B cell (primary cell): ENCODE data around the gene RWDD2A. TPM values are rescaled to one million over a fixed set of nuclear protein-coding genes. Genes with fewer than 3 reads are reported as not detected.

ENCODE experiments used
- ATAC-seq: fragments of 200-7000 bp; cut with Tn5 transposase; one replicate; pipeline ENCODE4 v1.10.0; 2021; ENCODE audit warnings: low read depth, mild to moderate bottlenecking, moderate number of reproducible peaks, moderate library complexity
- CTCF ChIA-PET: fragments of 350-600 bp; sonication (Branson Sonifier 250); formaldehyde crosslinking; loops from one replicate; lab custom pipeline; 2021; ENCODE audit warnings: antibody characterized with exemption, inconsistent platforms; lab: Charles Lee
- POLR2A ChIA-PET: fragments of 350-600 bp; sonication (Branson Sonifier 250); formaldehyde crosslinking; loops from one replicate; lab custom pipeline; 2021; ENCODE audit warnings: antibody characterized with exemption; lab: Charles Lee
- DNase-seq: peaks from one replicate; pipeline ENCODE4 v3.0.0; 2013
- H2AFZ ChIP-seq: 2 replicates; pipeline ENCODE4 v1.6.1; 2012; ENCODE audit warnings: mild to moderate bottlenecking, low read depth, low read length; ENCODE audit not compliant: insufficient read depth, poor library complexity, severe bottlenecking
- H3K27ac ChIP-seq, 2 donors: 1 replicate in 1 of 2; 2 replicates in 1 of 2; pipeline ENCODE4 v1.5.1; 2012 to 2013; ENCODE audit warnings: low read length in 2 of 2, mild to moderate bottlenecking in 2 of 2, moderate library complexity in 1 of 2
- H3K27me3 ChIP-seq, 4 experiments: fragments of 200-600 bp in 1 of 4; sonication (generic) in 1 of 4; replicated peaks in 1 of 4; 1 replicate in 2 of 4; 2 replicates in 2 of 4; pipeline versions ENCODE4 v1.6.1 to v1.7.0; 2013 to 2016; ENCODE audit warnings: low read length in 3 of 4, mild to moderate bottlenecking in 2 of 4, mixed read lengths in 1 of 4, moderate library complexity in 1 of 4; ENCODE audit not compliant: insufficient read depth in 4 of 4, control insufficient read depth in 3 of 4; ENCODE audit errors: control extremely low read depth in 1 of 4
- H3K36me3 ChIP-seq, 2 experiments: replicated peaks in 1 of 2; 1 replicate in 1 of 2; 2 replicates in 1 of 2; pipeline versions ENCODE4 v1.6.1 to v1.7.1; 2013; ENCODE audit warnings: low read length in 1 of 2; ENCODE audit not compliant: insufficient read depth in 2 of 2, control insufficient read depth in 1 of 2; ENCODE audit errors: control extremely low read depth in 1 of 2, extremely low read depth in 1 of 2
- H3K4me1 ChIP-seq, 2 donors: fragments of 200-600 bp in 1 of 2; sonication (generic) in 1 of 2; 1 replicate in 1 of 2; 2 replicates in 1 of 2; pipeline versions ENCODE4 v1.5.1 to v1.6.1; 2013 to 2017; ENCODE audit warnings: low read length in 2 of 2; ENCODE audit not compliant: control insufficient read depth in 2 of 2, insufficient read depth in 2 of 2
- H3K4me2 ChIP-seq: replicated peaks from 2 replicates; pipeline ENCODE3; 2012; ENCODE audit warnings: mild to moderate bottlenecking, low read depth, low read length; ENCODE audit not compliant: poor library complexity, severe bottlenecking
- H3K4me3 ChIP-seq, 5 experiments: fragments of 200-600 bp in 1 of 5; sonication (generic) in 1 of 5; 1 replicate in 3 of 5; 2 replicates in 2 of 5; pipeline versions ENCODE4 v1.5.1 to v1.7.0; 2011 to 2016; ENCODE audit warnings: low read length in 4 of 5, mild to moderate bottlenecking in 4 of 5, low read depth in 2 of 5, control low read depth in 1 of 5, moderate library complexity in 1 of 5; ENCODE audit not compliant: insufficient read depth in 1 of 5; ENCODE audit errors: control extremely low read depth in 1 of 5, extremely low read depth in 1 of 5
- H3K79me2 ChIP-seq: fragments of 200-600 bp; sonication (generic); one replicate; pipeline ENCODE4 v1.6.0; 2016; ENCODE audit warnings: low read length; ENCODE audit not compliant: control insufficient read depth, insufficient read depth
- H3K9ac ChIP-seq: fragments of 200-600 bp; sonication (generic); 2 replicates; pipeline ENCODE4 v1.6.1; 2017; ENCODE audit warnings: mild to moderate bottlenecking, low read length, moderate library complexity
- H3K9me3 ChIP-seq, 3 donors: one replicate each; pipeline versions ENCODE4 v1.6.1 to v1.7.1; 2013; ENCODE audit warnings: low read length in 2 of 3; ENCODE audit not compliant: control insufficient read depth in 2 of 3, insufficient read depth in 1 of 3; ENCODE audit errors: control extremely low read depth in 1 of 3
- H4K20me1 ChIP-seq: 2 replicates; pipeline ENCODE4 v1.6.0; 2012; ENCODE audit warnings: mild to moderate bottlenecking, low read length; ENCODE audit not compliant: insufficient read depth, control insufficient read depth, poor library complexity, severe bottlenecking
- H3K27ac Mint-ChIP-seq: one replicate; pipeline ENCODE4 v1.8.0; 2021; ENCODE audit warnings: mixed read lengths
- H3K27me3 Mint-ChIP-seq: one replicate; pipeline ENCODE4 v1.8.0; 2021; ENCODE audit warnings: mixed read lengths
- H3K4me1 Mint-ChIP-seq: one replicate; pipeline ENCODE4 v1.8.0; 2021; ENCODE audit warnings: mixed read lengths
- H3K4me3 Mint-ChIP-seq: one replicate; pipeline ENCODE4 v1.8.0; 2021; ENCODE audit warnings: mixed read lengths
- H3K9me3 Mint-ChIP-seq: one replicate; pipeline ENCODE4 v1.8.0; 2022; ENCODE audit warnings: mixed read lengths; ENCODE audit not compliant: insufficient read depth
- CTCF ChIP-seq: fragments of 200-600 bp; IDR thresholded peaks from one replicate; pipeline ENCODE4 v1.8.0; 2022; ENCODE audit warnings: antibody characterized with exemption, mild to moderate bottlenecking
- EZH2 ChIP-seq: IDR thresholded peaks from 2 replicates; pipeline ENCODE4 v1.6.1; 2012; ENCODE audit warnings: borderline replicate concordance, low read depth, mild to moderate bottlenecking, moderate library complexity, low read length; ENCODE audit not compliant: insufficient read depth, poor library complexity, severe bottlenecking
- WGBS: methylation state at CpG from one replicate; pipeline ENCODE4 v1.1.5; 2013; ENCODE audit warnings: missing lambda C conversion rate; ENCODE audit not compliant: insufficient coverage; 5-methylcytosine and 5-hydroxymethylcytosine counted together
- intact Hi-C: fragments of 100-400 bp; cut with micrococcal nuclease; formaldehyde crosslinking; loops from one replicate; pipeline ENCODE4 v1.10.0; 2022
- polyA plus RNA-seq: library from polyadenylated mRNA; depleted of rRNA; stranded (reverse); fragments of >200 nt; gene quantifications from 2 replicates; pipeline ENCODE4 v1.2.3, GENCODE V29; 2012
- total RNA-seq, 2 donors: library from RNA; stranded (reverse); fragments of 120-200 nt in 1 of 2; gene quantifications; 1 replicate in 1 of 2; 2 replicates in 1 of 2; pipeline versions ENCODE4 v1.2.3 to v1.2.4, GENCODE V29; 2013 to 2022

The RWDD2A gene
- total and polyA plus RNA-seq, 2 donors (not counting 1 experiment from before 2014, with no cell fraction given), result 1.5 to 2.9 TPM

- Mint-ChIP-seq H3K4me1 (no peaks in the 10 kb centered on the region), H3K27ac (no peak overlapping the region), H3K9me3 (no peaks in the 10 kb centered on the region), H3K27me3 (no peaks in the 10 kb centered on the region), H3K4me3 (no peak overlapping the region)
- Histone ChIP-seq H3K4me1 (no peaks in the 10 kb centered on the region), H3K27ac (no peak overlapping the region), H3K9me3 (no peaks in the 10 kb centered on the region), H4K20me1 (no peaks in the 10 kb centered on the region), H3K36me3 (peaks cover 17 to 37% of the 10 kb centered on the region in 2 experiments), H3K4me3 (no peak overlapping the region), H3K79me2 (no peaks in the 10 kb centered on the region), H3K27me3 (no peaks in the 10 kb centered on the region), H3K4me2 (no peak overlapping the region), H3K9ac (no peak overlapping the region), H2AFZ (no peak overlapping the region)
- WGBS, result 100% methylated on average over 1 of the region's 2 CpGs
- ChIA-PET POLR2A (no interaction called here), CTCF (interaction anchor here (1.2 to 1.3 kb wide), 2 partner anchors 10 to 90 kb away, joined by 3 read pairs; no protein-coding TSS in a partner anchor)
- ATAC-seq (no peak), DNase-seq (no peak)
- intact Hi-C loops, result no loop called here
- TF ChIP-seq EZH2 (no peak), CTCF (no peak)
Measured at GRCh38 chr6:83155794-83156193, 37.4 kb upstream of the RWDD2A start.

- Mint-ChIP-seq H3K9me3 (no peaks in the 10 kb centered on the region), H3K27me3 (no peaks in the 10 kb centered on the region), H3K4me3 (no peak overlapping the region), H3K27ac (no peak overlapping the region), H3K4me1 (no peaks in the 10 kb centered on the region)
- ChIA-PET CTCF (interaction anchor here (1.5 kb wide), 1 partner anchor 45 kb away, joined by 3 read pairs; no protein-coding TSS in a partner anchor), POLR2A (no interaction called here)
- DNase-seq, result no peak
- WGBS, result 93% methylated on average over 1 of the region's 1 CpG
- H3K27me3 ChIP-seq, result no peaks in the 10 kb centered on the region
- H3K27ac ChIP-seq, result no peak overlapping the region
- H3K9me3 ChIP-seq, result no peaks in the 10 kb centered on the region
- intact Hi-C loops, result loop anchor here (5.0 kb wide), 1 partner anchor 33 kb away; no protein-coding TSS in a partner anchor
- no peaks in the 10 kb centered on the region for H4K20me1 ChIP-seq
- H3K36me3 ChIP-seq, result peaks cover 8 to 47% of the 10 kb centered on the region in 2 experiments
- no peaks in the 10 kb centered on the region for H3K4me1 ChIP-seq
- no peak overlapping the region for H3K9ac ChIP-seq
- H3K4me2 ChIP-seq, result no peak overlapping the region
- ATAC-seq, result no peak
- H3K4me3 ChIP-seq, result no peak overlapping the region
- H3K79me2 ChIP-seq, result no peaks in the 10 kb centered on the region
- TF ChIP-seq CTCF, result no peak
- no peak for TF ChIP-seq EZH2
- H2AFZ ChIP-seq, result no peak overlapping the region
Measured at GRCh38 chr6:83160167-83160566, 33.0 kb upstream of the RWDD2A start.
